ENCODE measurements around the gene GLI2.

The GLI2 gene

DNA sequence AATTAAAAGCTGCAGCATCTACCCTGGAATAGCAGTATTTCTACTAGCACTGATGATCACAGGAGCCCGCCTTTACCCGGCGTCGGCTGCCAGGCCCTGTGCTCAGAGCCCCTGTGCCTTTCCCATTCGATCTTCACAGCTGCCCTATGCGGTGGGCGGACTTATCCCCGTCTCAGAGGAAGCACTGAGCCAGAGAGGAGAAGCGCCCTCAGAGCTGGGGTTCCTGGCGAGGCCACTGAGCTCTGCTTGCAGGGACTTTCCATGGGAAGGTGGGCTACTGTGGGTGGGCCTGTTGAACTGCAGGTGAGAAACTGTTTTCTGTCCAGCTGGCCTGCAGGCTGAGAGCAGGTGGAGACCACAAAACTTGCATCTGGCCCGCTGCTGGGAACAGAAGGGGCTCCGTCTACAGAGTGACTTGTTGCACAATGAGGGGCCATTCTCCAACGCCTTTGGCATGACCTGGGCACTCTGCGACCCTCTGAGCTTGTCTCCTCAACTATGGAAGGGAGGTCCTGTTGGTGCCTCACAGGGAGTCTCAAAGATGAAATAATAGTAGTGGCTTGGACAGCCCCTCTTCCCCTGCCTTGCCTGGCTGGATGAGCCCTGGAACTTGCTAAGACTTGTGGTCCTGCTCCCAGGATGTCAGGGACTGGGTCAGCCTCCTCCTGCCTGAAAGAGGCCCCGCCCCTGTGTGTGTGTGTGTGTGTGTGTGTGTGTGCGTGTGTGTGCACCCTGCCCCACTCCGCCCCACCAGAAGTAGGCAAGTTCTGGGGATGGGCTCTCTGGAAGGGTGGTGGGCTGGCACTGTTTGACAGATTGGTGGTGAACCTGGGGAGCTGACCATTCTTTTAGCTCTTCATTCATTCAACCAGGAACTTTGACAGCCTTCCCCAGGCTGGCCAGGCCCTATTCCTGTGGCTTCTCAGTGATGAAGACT is 32.7 kb downstream of the GLI2 start:
- in situ Hi-C loops (cut with MboI; ENCODE audit: low sequenced_read_pairs), result no loop called here

DNA sequence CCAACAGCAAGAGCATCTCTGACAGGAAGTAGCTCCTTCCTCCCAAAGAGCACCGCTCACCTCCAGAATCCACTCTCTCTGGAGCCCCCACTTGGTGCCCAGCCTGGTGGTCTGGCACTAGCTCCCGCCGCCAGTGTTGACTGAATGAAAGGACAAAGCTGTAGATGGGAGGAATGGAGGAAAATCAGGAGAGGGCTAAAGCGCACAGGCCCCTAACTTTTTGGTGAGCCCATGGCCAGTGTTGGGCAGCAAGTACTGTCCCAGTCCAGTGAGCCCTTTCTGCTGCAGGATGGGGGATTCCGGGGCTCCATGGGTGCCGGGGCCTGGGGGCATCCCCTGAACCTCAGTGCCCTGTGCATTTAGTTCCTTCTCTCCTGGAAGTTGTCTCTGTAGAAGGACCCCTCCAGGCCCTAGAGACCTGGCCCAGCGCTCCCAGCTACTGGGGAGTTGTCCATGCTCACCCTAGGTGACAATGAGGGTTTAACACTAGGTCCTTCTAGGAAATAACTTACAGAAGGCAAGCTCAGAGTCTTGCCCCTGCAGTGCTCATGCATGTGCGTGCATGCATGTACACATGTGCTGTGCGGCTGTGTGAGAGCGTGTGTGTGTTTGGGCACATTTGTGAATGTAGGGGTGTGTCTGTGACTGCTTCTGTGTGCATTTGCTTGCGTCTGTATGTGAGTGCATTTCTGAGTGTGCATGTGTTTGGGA is 33.6 kb downstream of the GLI2 start:
- in situ Hi-C loops (cut with MboI; ENCODE audit: low sequenced_read_pairs), result no loop called here

DNA sequence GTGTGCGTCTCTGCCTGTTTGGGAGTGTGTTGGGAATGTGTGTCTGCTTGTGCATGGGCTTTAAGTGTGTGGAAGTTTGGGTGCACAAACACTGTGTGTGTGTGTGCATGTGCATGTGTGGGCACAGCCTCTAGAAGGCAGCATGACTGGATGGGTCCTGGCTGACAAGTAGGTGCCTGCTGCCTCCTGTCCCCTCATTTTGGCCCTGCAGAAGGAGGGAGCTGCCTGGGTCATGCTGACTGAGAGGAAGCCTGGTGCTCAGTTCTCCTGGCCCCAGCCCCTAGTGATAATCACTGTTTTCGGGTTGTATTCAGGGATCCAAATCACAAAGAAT is 34.1 kb downstream of the GLI2 start:
- in situ Hi-C loops (cut with MboI; ENCODE audit: low sequenced_read_pairs), result no loop called here

DNA sequence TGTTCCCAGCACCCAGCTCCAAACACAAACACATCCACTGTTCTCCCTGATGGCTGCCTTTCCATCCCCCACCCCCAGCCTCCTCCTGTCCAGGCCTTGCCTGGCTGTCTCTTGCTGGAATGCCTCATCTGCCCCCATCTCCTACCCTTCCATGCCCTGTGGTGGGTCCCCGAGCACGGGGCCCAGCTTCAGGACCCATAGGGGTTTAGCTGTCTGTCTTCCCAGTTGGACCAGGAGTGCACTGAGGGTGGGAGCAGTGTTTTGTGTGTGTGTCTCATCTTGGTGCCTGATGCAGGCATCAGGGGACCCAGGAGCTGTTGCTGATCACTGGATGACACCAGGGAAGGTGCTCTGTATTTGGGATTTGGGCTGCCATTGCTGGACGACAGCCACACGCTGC is 34.5 kb downstream of the GLI2 start:
- in situ Hi-C loops (cut with MboI; ENCODE audit: low sequenced_read_pairs), result no loop called here

DNA sequence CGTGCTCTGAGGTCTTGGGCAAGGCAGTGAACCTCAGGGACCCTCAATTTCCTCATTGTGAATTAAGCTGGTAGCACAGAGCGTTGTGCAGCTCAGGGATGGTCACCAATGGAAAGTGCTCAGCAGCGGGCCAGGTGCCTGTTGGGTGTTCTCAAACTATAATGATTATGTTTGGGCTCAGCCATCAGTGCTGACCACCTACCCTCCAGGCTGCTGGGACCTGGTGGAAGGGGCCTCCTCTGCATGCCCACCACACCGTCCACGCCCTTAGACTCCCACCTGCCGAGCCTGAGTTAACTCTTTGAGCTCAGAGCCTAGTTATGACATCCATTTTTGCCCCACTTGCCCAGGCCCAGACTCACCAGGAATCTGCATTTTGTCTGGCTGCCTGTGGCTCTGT is 35.0 kb downstream of the GLI2 start:
- in situ Hi-C loops (cut with MboI; ENCODE audit: low sequenced_read_pairs), result no loop called here

DNA sequence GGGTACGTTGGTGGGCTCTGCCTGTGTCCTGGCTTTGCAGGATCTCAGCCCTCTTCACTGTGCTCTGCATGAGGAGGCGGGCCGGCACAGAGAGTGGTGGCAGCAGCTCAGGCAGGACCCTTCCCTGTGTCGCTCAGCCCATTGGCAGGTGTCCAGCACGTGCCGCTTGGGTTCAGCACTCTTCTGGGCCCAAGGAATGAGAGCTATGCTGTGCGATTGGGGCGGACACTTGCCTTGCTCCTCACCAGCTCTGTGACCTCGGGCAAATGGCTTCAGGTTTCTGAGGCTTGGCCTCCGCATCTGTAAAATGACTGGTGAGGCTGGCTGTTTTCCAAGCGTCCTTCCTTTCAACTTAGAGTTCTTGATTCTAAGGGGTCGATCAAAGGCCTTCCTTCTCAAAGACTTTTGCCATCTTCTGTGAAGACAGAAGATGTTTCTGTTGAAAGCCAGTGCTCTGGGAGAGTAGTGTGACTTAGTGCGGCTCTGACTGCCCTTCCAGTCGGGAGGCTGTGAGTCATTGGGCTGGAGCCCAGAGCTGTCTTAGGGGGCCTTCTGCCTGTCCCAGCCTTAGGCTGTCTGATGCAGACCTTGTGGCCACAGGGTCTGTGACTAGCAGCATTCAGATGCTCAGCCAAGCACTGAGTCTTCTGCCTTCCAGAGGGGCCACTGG is 35.6 kb downstream of the GLI2 start:
- in situ Hi-C loops (cut with MboI; ENCODE audit: low sequenced_read_pairs), result no loop called here

DNA sequence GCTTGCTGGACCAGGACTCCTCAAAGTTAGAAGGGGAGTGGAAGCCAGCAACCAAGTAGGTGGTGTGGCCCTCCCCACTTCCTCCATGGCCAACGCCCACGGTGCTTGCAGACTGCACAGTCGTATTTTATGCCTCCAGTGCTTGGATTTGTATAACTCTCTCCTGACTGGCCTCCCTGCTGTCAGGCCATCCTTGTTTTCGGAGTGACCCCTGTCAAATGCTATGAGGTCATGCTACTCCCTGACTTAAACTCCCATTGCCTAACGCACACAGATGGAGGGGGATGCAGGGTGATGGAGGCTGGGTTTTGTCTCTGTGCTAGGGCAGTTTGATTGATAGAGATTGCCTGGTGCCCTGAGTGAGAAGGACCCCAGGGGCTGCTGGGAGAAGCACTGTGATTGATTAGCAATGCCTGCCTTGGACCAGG is 36.1 kb downstream of the GLI2 start:
- in situ Hi-C loops (cut with MboI; ENCODE audit: low sequenced_read_pairs), result no loop called here

DNA sequence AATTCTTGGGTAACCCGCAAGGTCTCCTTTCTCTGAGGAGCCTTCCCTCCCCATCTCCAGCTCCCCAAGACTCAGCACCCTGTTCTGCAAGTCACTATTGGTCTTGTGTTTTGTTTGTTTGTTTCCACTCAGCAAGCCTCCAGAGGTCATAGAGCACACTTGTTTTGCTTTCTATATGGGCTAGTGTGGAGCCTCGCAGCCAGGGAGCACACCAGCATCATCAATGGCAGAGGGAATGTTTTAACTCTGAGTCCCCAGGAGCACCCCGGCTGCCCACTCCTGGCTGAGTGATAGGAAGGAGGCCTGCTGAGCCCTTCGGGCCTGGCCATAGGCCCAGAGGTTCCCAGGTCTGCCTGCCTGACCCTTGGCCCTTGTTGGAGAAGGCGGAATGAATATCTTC is 36.6 kb downstream of the GLI2 start:
- in situ Hi-C loops (cut with MboI; ENCODE audit: low sequenced_read_pairs), result no loop called here

DNA sequence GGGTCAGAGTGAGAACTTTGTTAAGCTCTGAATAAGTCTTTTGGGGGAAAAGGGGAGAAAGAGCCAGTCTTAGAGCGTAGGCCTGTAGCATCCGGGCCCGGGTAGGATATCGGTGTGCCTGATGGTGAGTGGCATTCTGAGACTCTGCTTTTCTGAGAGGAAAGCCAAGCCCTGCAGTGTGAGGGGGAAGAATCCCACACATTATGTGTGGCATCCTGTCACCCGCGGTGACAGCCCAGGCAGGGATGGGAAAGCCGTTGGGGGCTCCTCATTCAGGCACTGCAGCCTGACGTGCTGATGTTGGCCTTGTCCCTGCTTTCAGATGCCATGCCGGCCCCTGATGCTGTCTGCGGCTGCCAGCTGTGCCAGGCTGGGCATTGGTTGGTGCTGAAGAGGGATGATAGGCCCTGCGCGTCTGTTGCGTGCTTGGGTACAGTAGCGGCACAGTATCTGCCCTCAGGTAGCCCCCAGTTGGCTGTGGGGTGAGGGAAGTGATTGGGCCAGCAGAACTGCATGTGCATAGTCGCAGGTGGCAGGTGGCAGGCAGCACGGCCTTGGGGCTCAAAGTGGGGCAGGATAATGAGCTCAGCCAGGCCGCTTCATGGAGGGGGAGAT is 37.6 kb downstream of the GLI2 start:
- in situ Hi-C loops (cut with MboI; ENCODE audit: low sequenced_read_pairs), result no loop called here

DNA sequence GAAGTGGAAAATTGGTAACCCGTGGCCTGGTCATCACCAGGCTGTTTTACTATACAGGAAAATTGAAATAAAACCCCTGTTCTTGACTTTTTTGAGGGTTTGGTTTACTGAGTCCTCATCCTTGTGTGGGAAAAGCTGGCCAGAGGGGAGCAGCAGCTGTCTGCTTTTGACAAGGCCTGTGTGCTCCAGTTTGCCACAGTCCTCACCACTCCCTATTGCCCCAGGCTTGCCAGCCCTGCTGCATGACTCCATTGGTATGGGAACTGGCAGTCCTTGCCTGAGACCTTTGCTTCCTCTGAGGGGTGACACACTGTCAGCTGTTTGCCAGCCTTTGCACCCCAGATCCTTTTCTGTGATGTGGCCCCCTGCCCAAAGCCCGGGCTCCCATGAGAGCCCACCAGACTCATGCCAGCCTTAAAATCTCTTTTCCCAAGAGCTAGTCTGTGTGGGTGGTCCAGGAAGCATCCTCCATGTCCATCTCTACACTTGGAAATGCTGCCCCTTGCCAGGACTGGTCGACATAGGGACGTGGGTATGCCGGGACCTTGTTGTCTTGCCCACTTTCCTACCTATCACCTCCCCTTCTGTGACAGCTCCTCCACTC is 39.0 kb downstream of the GLI2 start:
- in situ Hi-C loops (cut with MboI; ENCODE audit: low sequenced_read_pairs), result no loop called here

DNA sequence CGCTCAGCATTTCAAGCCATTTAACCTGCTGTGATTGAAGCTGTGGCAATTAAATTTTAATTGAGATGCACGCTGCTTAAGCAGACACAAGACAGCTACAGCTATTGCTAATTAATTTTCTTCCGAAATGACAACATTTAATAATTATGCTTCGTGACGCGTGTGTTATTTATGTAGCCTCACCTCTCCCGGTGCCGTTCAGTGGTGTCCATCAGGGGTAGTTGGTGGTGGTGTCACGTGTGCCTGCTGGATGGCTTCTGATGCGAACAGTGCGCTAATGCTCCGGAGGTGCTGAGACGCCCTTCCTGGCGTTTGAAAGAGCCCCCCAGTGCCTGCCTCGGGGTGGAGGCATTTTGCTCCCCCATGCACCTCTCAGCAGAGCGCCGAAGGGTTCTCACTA is 39.5 kb downstream of the GLI2 start:
- in situ Hi-C loops (cut with MboI; ENCODE audit: low sequenced_read_pairs), result no loop called here

DNA sequence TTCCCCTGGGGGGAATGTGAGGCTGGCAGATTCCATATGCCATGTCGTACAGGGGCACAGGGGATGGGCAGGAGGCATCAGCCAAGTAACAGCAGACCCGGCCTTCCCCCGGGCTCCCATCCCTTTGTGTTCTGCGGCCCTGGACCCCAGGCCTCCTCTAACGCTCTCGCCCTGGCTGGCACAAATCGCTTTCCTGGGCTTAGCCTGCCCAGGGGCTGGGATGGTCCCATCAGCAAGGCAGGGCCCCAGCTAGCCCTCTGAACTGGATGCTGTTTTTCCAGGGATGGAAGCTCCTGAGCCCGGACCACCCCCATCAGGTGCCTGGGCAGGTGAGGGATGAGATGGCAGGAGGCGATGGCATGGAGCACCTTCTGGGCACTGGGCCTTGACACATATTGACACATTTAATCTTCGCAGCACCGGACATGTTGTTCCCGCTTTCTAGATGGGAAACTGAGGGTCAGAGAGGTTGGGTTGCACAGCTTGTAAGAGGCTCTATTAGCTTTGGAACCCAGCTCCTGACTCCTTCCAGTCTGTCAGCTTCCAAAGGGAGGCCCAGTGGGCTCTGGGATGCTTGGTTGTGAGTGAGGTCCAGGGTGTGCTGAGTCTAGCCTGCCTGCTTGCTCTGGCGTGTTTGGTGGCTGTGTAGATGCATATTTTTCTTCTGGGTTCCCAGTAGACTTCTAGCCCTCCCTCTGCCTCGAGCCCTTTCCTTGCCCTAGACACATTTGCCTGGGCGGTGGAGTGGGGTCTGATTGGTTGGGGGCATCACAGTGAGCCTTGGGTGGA is 40.3 kb downstream of the GLI2 start:
- in situ Hi-C loops (cut with MboI; ENCODE audit: low sequenced_read_pairs), result no loop called here

DNA sequence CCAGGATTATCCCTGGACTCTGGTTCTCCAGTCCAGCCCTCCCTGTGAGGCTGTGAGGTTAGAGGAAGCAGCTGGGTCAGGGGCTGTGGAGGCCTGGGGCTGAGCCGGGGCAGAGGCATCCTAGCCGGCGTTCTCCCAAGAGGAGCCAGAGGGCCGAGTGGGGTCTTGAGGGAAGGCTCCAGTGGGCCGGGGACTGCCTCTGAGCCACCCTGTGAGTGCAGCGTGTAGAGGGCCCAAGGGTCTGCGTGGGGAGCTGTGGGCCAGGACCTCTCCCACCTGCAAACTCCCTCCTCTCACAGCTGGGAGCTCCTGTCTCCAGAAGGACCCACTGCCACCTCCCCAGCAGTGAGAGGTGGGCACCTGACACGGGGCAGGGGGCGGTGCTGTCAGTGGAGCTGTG is 41.0 kb downstream of the GLI2 start:
- in situ Hi-C loops (cut with MboI; ENCODE audit: low sequenced_read_pairs), result no loop called here

DNA sequence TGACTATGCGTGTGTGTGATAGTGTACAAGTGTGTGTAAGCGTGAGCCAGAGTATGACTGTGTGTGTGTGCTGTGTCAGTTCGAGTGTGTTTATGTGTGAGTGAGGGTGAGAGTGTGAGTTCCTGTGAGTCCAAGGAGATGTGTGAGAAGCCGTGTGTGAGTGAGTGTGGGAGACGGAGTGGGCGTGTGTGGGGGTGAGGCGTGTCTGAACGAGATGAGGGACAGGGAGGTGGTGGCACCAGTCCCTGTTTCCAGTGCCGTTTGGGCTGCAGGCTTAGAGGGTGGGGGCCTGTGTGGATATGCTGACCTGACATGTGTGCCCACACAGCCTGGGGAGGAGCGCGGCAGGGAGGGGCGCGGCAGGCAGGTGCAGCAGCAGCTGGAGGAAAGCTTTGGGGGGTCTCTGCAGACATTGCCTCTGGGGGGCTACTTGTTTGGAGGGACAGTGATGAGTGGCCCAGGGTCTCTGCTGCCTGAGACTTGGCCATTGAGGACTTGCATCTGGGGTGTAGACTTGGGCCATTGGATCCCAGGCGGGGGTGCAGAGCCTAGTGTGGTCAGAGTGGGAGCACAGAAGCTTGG is 41.6 kb downstream of the GLI2 start:
- in situ Hi-C loops (cut with MboI; ENCODE audit: low sequenced_read_pairs), result no loop called here

DNA sequence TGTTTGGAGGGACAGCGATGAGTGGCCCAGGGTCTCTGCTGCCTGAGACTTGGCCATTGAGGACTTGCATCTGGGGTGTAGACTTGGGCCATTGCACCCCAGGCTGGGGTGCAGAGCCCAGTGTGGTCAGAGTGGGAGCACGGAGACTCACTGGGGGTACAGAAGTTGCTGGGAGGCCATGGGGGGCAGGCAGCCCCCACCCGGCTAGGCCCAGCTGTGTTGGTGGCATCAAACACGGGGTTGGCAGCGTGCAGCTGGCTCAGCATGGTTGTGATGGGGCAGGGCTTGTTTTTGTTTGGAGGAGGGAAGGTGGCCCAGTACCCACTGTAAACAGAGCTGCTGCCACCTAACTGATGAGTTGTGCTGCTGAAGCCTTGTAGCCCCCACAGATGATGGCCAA is 42.1 kb downstream of the GLI2 start:
- in situ Hi-C loops (cut with MboI; ENCODE audit: low sequenced_read_pairs), result no loop called here

DNA sequence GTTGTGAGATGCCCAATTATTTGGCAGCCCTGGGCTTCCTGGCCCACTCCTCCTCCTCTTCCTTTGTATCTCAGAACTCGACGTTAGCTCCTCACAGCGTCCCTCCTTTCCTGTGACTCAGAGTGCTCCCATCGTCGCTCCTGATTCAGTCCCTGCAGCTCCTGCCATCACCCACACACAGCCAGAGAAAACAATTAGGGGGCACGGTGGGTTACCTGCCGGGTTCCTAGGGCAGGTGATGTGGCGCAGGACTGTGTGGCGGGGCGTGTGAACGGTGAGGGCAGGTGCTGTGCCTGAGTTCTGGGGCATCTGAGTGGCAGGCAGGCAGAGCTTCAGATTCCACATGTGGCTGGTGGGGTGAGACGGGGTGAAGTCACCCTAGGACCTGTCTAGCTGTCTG is 42.6 kb downstream of the GLI2 start:
- in situ Hi-C loops (cut with MboI; ENCODE audit: low sequenced_read_pairs), result no loop called here

DNA sequence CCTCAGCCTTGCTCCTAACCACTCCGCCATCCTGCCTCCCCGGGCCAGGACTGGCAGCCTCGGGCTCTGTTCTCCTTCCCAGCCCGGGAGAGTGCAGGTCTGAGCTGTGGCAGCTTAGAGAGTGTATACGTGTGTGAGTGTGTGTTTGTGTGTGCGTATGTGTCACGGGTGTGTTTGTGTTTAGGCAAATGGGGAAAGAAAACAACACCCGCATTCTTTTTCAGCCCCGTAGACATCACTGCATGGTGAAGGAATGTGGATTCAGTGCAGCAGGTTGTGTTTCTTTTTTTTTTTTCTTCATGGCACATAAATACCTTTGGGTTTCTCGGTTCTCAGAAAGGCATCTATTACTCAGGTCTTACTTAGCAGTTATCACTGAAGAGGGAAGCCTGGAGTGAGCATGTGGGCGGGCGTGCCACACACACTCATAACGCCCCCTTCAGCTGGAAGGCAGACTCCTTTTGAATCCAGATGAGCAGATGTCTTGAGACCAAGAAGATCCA is 44.2 kb downstream of the GLI2 start:
- in situ Hi-C loops (cut with MboI; ENCODE audit: low sequenced_read_pairs), result no loop called here

DNA sequence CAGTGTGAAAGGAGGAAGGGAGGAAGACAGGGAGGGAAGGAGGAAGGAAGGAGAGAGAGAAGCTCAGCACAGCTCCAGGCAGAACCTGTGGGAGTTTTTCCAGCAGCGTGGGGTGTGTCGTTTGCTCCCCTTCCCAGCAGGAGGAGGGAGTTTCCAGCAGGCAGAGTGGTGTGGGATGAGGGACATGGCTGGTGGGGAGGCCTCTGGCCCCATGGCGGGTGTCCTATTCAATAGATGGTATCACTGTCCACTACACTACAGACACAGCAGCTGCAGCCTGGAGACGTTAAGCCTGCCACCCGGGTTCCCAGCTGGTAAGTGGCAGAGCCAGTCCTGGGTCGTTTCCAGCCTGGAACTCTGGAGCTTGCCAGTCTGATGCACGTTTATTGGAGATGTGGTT is 44.7 kb downstream of the GLI2 start:
- in situ Hi-C loops (cut with MboI; ENCODE audit: low sequenced_read_pairs), result no loop called here

DNA sequence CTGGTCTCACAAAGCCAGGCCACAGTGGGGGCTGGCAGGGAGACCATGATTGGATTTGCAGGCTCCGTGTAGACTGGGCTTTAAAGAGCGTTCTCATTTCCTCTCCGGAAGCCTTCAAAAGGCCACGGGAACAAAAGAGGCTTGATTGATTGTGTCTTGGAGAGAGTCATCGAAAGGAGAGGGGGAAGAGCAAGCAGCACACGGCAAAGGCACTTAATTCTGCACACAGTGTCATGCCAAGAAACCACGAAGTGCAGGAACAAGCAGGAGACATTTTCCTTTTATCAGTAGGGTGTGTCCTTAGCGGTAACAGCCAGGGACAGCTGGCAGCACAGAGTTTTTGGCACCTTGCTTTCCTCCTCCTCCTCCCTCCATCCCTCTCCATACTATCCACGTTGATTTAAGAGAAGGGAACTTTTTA is 47.7 kb downstream of the GLI2 start:
- in situ Hi-C loops (cut with MboI; ENCODE audit: low sequenced_read_pairs), result no loop called here

DNA sequence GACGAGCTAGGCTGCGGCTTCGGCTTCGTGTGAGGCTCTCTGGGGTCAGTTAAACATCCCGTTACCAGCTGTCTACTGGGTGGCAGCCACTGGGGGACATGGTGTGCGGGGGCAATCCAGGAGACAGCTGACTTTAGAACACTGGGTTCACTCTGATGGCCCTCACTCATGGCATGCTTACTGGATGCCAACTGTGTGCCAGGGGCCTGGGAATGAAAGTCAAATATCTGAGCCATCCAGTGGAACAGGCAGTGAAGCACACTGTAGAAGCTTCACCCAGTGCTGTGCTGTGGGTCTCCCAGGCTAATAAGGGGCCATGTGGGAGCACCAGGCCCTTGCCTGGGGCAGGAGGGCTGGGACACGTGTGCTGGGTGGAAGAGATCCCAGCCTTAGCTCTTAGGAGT is 48.3 kb downstream of the GLI2 start:
- in situ Hi-C loops (cut with MboI; ENCODE audit: low sequenced_read_pairs), result no loop called here

Measured in HL-60/S4 treated with retinoic acid at 250 ng/mL for 4 days and 3 days (cell line).